WTC11 (cell line): ENCODE data around the gene ELK1. TPM values are rescaled to one million over a fixed set of nuclear protein-coding genes. Genes with fewer than 3 reads are reported as not detected.

Experiments used
- ATAC-seq: fragments of 200-7000 bp; cut with Tn5 transposase; 2 replicates; pipeline ENCODE4 v1.10.0; 2021; ENCODE audit warnings: mild to moderate bottlenecking, moderate library complexity
- CTCF ChIA-PET: fragments of 300-600 bp; sonication (Branson Sonifier 250); formaldehyde crosslinking; loops from one replicate; lab custom pipeline; 2021; ENCODE audit warnings: antibody characterized with exemption; lab: Charles Lee
- POLR2A ChIA-PET: fragments of 350-600 bp; sonication (Branson Sonifier 250); formaldehyde crosslinking; loops from one replicate; lab custom pipeline; 2021; ENCODE audit warnings: antibody characterized with exemption; lab: Charles Lee
- DNase-seq: peaks from one replicate; pipeline ENCODE4 v3.0.0; 2021; ENCODE audit warnings: low spot score
- H3K27ac Mint-ChIP-seq: 2 replicates; pipeline ENCODE4 v1.8.0; 2021; ENCODE audit warnings: mixed read lengths
- H3K27me3 Mint-ChIP-seq: 2 replicates; pipeline ENCODE4 v1.8.0; 2021; ENCODE audit warnings: low read depth, mild to moderate bottlenecking, moderate library complexity, mixed read lengths
- H3K36me3 Mint-ChIP-seq: 2 replicates; pipeline ENCODE4 v1.8.0; 2021; ENCODE audit warnings: mixed read lengths
- H3K4me1 Mint-ChIP-seq: 2 replicates; pipeline ENCODE4 v1.8.0; 2022; ENCODE audit warnings: mixed read lengths
- H3K4me3 Mint-ChIP-seq: 2 replicates; pipeline ENCODE4 v1.8.0; 2021; ENCODE audit warnings: mild to moderate bottlenecking, moderate library complexity, mixed read lengths
- H3K9me3 Mint-ChIP-seq: 2 replicates; pipeline ENCODE4 v1.8.0; 2021; ENCODE audit warnings: mixed read lengths
- ATF6 ChIP-seq: sonication (generic); formaldehyde crosslinking; IDR thresholded peaks from 2 replicates; pipeline ENCODE4 v1.8.1; 2023; ENCODE audit warnings: mild to moderate bottlenecking, missing genetic modification reagents
- CBFB ChIP-seq: sonication (generic); formaldehyde crosslinking; IDR thresholded peaks from 2 replicates; pipeline ENCODE4 v1.8.1; 2022; ENCODE audit warnings: mild to moderate bottlenecking, low read depth, missing genetic modification reagents
- CTCF ChIP-seq: fragments of 200-600 bp; IDR thresholded peaks from 2 replicates; pipeline ENCODE4 v1.8.0; 2022; ENCODE audit warnings: antibody characterized with exemption
- ELF4 ChIP-seq: sonication (generic); formaldehyde crosslinking; IDR thresholded peaks from 2 replicates; pipeline ENCODE4 v1.8.1; 2022; ENCODE audit warnings: low read depth, mild to moderate bottlenecking, moderate library complexity, missing genetic modification reagents
- ETV6 ChIP-seq: sonication (generic); formaldehyde crosslinking; IDR thresholded peaks from 2 replicates; pipeline ENCODE4 v1.8.1; 2022; ENCODE audit warnings: mild to moderate bottlenecking, missing genetic modification reagents
- MYBL2 ChIP-seq: sonication (generic); formaldehyde crosslinking; IDR thresholded peaks from 2 replicates; pipeline ENCODE4 v1.8.1; 2023; ENCODE audit warnings: mild to moderate bottlenecking, moderate library complexity, missing genetic modification reagents
- NFATC4 ChIP-seq: fragments of 250-450 bp; sonication (Bioruptor Pico); IDR thresholded peaks from 2 replicates; pipeline ENCODE4 v1.9.0; 2021; ENCODE audit warnings: mild to moderate bottlenecking
- NR2C2 ChIP-seq: sonication (generic); formaldehyde crosslinking; IDR thresholded peaks from 2 replicates; pipeline ENCODE4 v1.8.0; 2022; ENCODE audit warnings: mild to moderate bottlenecking, missing genetic modification reagents
- NR3C1 ChIP-seq: sonication (generic); formaldehyde crosslinking; conservative IDR thresholded peaks from 2 replicates; pipeline ENCODE4 v1.8.1; 2023; ENCODE audit warnings: low read depth, mild to moderate bottlenecking, missing genetic modification reagents
- STAT6 ChIP-seq: sonication (generic); formaldehyde crosslinking; conservative IDR thresholded peaks from 2 replicates; pipeline ENCODE4 v1.8.1; 2023; ENCODE audit warnings: mild to moderate bottlenecking, low read depth, missing genetic modification reagents, moderate library complexity
- TP53 ChIP-seq: sonication (generic); formaldehyde crosslinking; IDR thresholded peaks from 2 replicates; pipeline ENCODE4 v1.8.1; 2023; ENCODE audit warnings: mild to moderate bottlenecking, missing genetic modification reagents
- ZNF138 ChIP-seq: sonication (generic); formaldehyde crosslinking; conservative IDR thresholded peaks from 2 replicates; pipeline ENCODE4 v1.8.1; 2022; ENCODE audit warnings: mild to moderate bottlenecking, moderate library complexity, missing genetic modification reagents
- ZNF219 ChIP-seq: sonication (generic); formaldehyde crosslinking; IDR thresholded peaks from 2 replicates; pipeline ENCODE4 v1.8.0; 2023; ENCODE audit warnings: missing genetic modification reagents, mild to moderate bottlenecking, borderline replicate concordance
- ZNF281 ChIP-seq: sonication (generic); formaldehyde crosslinking; IDR thresholded peaks from 2 replicates; pipeline ENCODE4 v1.8.0; 2023; ENCODE audit warnings: mild to moderate bottlenecking, missing genetic modification reagents
- ZNF416 ChIP-seq: fragments of 250-450 bp; sonication (Bioruptor Pico); IDR thresholded peaks from 2 replicates; pipeline ENCODE4 v1.9.0; 2021; ENCODE audit warnings: mild to moderate bottlenecking, inconsistent platforms
- ZNF423 ChIP-seq: fragments of 250-450 bp; sonication (Bioruptor Pico); IDR thresholded peaks from 2 replicates; pipeline ENCODE4 v2.1.2; 2022; ENCODE audit warnings: mild to moderate bottlenecking, moderate library complexity
- ZNF671 ChIP-seq: fragments of 250-450 bp; sonication (Bioruptor Pico); IDR thresholded peaks from 2 replicates; pipeline ENCODE4 v1.8.0; 2021; ENCODE audit warnings: mild to moderate bottlenecking
- total RNA-seq: library from RNA; stranded (reverse); gene quantifications from 3 replicates; pipeline ENCODE4 v1.2.3, GENCODE V29; 2021

The ELK1 gene
- total RNA-seq, 1 experiment from 2014 or later, result 35.8 TPM

GRCh38 chrX:47664737-47665136 is 14.4 kb upstream of the ELK1 start:
- H3K27ac Mint-ChIP-seq, result no peak overlapping the region
- ATAC-seq, result no peak
- TF ChIP-seq NFATC4 (no peak), NR2C2 (no peak), ZNF138 (CRISPR knock-in tag) (no peak), CBFB (CRISPR knock-in tag) (no peak), ELF4 (CRISPR knock-in tag) (no peak), ETV6 (no peak), ZNF416 (no peak), TP53 (no peak), CTCF (no peak), ZNF281 (CRISPR knock-in tag) (no peak), ZNF423 (CRISPR knock-in tag) (no peak), ZNF671 (no peak), STAT6 (no peak), ATF6 (CRISPR knock-in tag) (no peak)
- H3K4me1 Mint-ChIP-seq, result no peaks in the 10 kb centered on the region
- H3K9me3 Mint-ChIP-seq, result no peaks in the 10 kb centered on the region
- H3K4me3 Mint-ChIP-seq, result no peak overlapping the region
- ChIA-PET POLR2A (no interaction called here), CTCF (no interaction called here)
- DNase-seq, result no peak
- no peaks in the 10 kb centered on the region for H3K36me3 Mint-ChIP-seq
- H3K27me3 Mint-ChIP-seq, result peaks cover 11% of the 10 kb centered on the region

- no peaks in the 10 kb centered on the region for H3K36me3 Mint-ChIP-seq
- H3K4me3 Mint-ChIP-seq, result no peak overlapping the region
- TF ChIP-seq MYBL2 (no peak), NR3C1 (CRISPR knock-in tag) (no peak), ZNF423 (CRISPR knock-in tag) (no peak), ZNF219 (CRISPR knock-in tag) (no peak)
- H3K27ac Mint-ChIP-seq, result no peak overlapping the region
- ChIA-PET POLR2A (no interaction called here), CTCF (no interaction called here)
- no peak for DNase-seq
- H3K4me1 Mint-ChIP-seq, result no peaks in the 10 kb centered on the region
- H3K9me3 Mint-ChIP-seq, result peaks cover 3% of the 10 kb centered on the region; the same call in 1 of the 2 replicates
- peaks cover 18% of the 10 kb centered on the region for H3K27me3 Mint-ChIP-seq
- ATAC-seq, result no peak
These were observed 11.8 kb upstream of the ELK1 start for GRCh38 chrX:47662144-47662657.
